Measurements from ENCODE around the gene ENTREP1.

GRCh38 chr9:69326261-69326660 is 1.2 kb downstream of the ENTREP1 start:
- TF ChIP-seq, protein P1, sequence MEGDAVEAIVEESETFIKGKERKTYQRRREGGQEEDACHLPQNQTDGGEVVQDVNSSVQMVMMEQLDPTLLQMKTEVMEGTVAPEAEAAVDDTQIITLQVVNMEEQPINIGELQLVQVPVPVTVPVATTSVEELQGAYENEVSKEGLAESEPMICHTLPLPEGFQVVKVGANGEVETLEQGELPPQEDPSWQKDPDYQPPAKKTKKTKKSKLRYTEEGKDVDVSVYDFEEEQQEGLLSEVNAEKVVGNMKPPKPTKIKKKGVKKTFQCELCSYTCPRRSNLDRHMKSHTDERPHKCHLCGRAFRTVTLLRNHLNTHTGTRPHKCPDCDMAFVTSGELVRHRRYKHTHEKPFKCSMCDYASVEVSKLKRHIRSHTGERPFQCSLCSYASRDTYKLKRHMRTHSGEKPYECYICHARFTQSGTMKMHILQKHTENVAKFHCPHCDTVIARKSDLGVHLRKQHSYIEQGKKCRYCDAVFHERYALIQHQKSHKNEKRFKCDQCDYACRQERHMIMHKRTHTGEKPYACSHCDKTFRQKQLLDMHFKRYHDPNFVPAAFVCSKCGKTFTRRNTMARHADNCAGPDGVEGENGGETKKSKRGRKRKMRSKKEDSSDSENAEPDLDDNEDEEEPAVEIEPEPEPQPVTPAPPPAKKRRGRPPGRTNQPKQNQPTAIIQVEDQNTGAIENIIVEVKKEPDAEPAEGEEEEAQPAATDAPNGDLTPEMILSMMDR (IDR thresholded peaks at IDR 0.05): no peak
- no peak for TF ChIP-seq POLR2A (IDR thresholded peaks at IDR 0.05)
